ENCODE results near the gene CCDC59.

GRCh38 chr12:82366197-82366596, 8.0 kb upstream of the CCDC59 start:
- TF ChIP-seq CTCF (IDR thresholded peaks at IDR 0.05) (no peak), POLR2AphosphoS5 (IDR thresholded peaks at IDR 0.05) (no peak)

Data from prostate gland (tissue), 2 donors.